Mucosa of descending colon (tissue), 3 donors: Measurements from ENCODE around the gene FLYWCH1. TPM values are rescaled to one million over a fixed set of nuclear protein-coding genes. Genes with fewer than 3 reads are reported as not detected.

Experiments used
- ATAC-seq: fragments of 200-7000 bp; cut with Tn5 transposase; one replicate; pipeline ENCODE4 v1.9.1; 2020; ENCODE audit warnings: mild to moderate bottlenecking, moderate library complexity
- DNase-seq, 3 donors: peaks; one replicate each; pipeline ENCODE4 v3.0.0-alpha.2; 2020
- H3K36me3 ChIP-seq: fragments of 200-600 bp; one replicate; pipeline ENCODE4 v1.8.0; 2021; ENCODE audit warnings: low read depth, mild to moderate bottlenecking
- H3K4me1 ChIP-seq: fragments of 200-600 bp; one replicate; pipeline ENCODE4 v1.8.0; 2021; ENCODE audit warnings: low read depth, mild to moderate bottlenecking
- H3K4me3 ChIP-seq: fragments of 200-600 bp; one replicate; pipeline ENCODE4 v1.8.0; 2021; ENCODE audit warnings: mild to moderate bottlenecking
- H3K9me3 ChIP-seq: fragments of 200-600 bp; one replicate; pipeline ENCODE4 v1.8.0; 2021; ENCODE audit warnings: mild to moderate bottlenecking
- intact Hi-C, 2 donors: fragments of 100-400 bp; cut with DNase I in 1 of 2; cut with micrococcal nuclease in 1 of 2; formaldehyde crosslinking; loops; one replicate each; pipeline versions ENCODE4 v1.11.0 to v1.11.1; 2022; cut with DNase I, micrococcal nuclease
- total RNA-seq, 3 donors: library from RNA; stranded (reverse); fragmentation: NEBNext Ultra II Directional in 2 of 3; extraction: Animal tissue kit (Norgen Biotek cat#: 25700) in 2 of 3; gene quantifications; one replicate each; pipeline versions ENCODE4 v1.2.1 to v1.2.4, GENCODE V29; 2021 to 2023
- TF ChIP-seq, protein P1 (sequence below): fragments of 200-600 bp; IDR thresholded peaks from one replicate; pipeline ENCODE4 v1.8.0; 2022; ENCODE audit warnings: antibody characterized with exemption, mild to moderate bottlenecking
- donor health status: DM: no; HTN: no; CAD: no; lungs with moderate emphysema.
- donor health status: DM: no; HTN: no; CAD: no.
- donor health status: DM: no; HTN: yes; CAD: no.

Gene FLYWCH1
- total RNA-seq, 3 donors from 2014 or later = 26.6 to 46.0 (median 34.3) TPM

DNA sequence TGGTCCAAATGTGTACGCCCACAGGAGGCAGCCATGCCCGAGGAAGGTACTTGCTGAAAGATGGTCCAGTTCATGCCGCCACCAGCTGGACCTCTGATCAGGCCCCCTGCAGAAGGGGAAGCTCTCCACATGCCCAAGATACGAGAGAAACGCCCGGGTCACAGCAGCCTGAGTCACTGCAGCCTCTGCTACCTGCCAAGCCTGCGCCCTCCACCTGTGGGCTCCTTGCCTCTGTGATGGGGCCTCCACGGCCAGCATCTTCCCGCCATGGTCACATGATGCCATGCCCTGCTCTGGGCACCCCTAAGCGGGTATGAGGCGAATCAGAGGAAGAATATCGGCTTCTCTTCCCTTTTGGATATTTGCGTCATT is 38.6 kb downstream of the FLYWCH1 start:
- TF ChIP-seq, protein P1, sequence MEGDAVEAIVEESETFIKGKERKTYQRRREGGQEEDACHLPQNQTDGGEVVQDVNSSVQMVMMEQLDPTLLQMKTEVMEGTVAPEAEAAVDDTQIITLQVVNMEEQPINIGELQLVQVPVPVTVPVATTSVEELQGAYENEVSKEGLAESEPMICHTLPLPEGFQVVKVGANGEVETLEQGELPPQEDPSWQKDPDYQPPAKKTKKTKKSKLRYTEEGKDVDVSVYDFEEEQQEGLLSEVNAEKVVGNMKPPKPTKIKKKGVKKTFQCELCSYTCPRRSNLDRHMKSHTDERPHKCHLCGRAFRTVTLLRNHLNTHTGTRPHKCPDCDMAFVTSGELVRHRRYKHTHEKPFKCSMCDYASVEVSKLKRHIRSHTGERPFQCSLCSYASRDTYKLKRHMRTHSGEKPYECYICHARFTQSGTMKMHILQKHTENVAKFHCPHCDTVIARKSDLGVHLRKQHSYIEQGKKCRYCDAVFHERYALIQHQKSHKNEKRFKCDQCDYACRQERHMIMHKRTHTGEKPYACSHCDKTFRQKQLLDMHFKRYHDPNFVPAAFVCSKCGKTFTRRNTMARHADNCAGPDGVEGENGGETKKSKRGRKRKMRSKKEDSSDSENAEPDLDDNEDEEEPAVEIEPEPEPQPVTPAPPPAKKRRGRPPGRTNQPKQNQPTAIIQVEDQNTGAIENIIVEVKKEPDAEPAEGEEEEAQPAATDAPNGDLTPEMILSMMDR = no peak
- H3K4me3 ChIP-seq = no peak overlapping the region
- no peak for DNase-seq
- no peak for ATAC-seq
- no peaks in the 10 kb centered on the region for H3K9me3 ChIP-seq
- no peaks in the 10 kb centered on the region for H3K36me3 ChIP-seq
- no peaks in the 10 kb centered on the region for H3K4me1 ChIP-seq
- intact Hi-C loops = no loop called here

DNA sequence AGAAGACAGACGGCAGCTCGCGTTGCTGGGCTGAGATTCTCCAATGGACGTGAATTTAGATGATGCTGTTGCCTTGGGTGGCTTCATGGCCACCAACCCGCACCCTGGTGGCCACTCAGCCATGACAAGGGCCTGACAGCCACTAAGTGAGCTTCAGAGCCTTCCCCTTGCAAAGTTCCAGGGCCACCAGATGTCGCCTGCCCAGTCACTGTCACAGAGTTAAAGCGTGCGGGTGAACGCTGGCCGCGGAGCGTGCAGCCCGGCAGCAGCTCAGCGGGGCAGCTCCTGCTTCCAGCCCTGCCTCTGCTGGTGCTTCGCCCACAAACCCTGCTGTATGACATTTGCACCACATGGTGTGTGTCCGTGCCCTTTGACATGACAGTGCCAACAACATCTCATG is 39.0 kb downstream of the FLYWCH1 start:
- intact Hi-C loops = no loop called here
- Histone ChIP-seq H3K36me3 (no peaks in the 10 kb centered on the region), H3K9me3 (no peaks in the 10 kb centered on the region), H3K4me3 (no peak overlapping the region), H3K4me1 (peaks cover 4% of the 10 kb centered on the region)
- no peak for ATAC-seq
- TF ChIP-seq, protein P1 = no peak
- DNase-seq = no peak

DNA sequence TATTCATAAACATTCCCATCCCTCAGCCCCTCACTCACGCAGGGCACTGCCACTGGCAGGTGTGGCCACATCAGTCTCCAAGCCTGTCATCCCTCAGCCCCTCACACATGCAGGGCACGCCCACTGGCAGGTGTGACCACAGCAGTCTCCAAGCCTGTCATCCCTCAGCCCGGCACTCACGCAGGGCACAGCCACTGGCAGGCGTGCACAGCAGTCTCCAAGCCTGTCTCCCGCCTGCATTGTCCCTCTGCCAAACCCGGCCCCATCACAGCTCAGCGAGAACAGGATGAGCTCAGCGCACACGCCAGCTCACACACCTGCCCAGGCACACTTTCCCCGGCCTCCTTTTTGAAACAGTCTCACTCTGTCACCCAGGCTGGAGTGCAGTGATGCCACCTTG is 40.9 kb downstream of the FLYWCH1 start:
- H3K4me1 ChIP-seq = peaks cover 4% of the 10 kb centered on the region
- ATAC-seq = peak; percentile 32
- DNase-seq = peak in 1 of 3 donors; percentile 52
- TF ChIP-seq, protein P1 = no peak
- H3K4me3 ChIP-seq = no peak overlapping the region
- no peaks in the 10 kb centered on the region for H3K36me3 ChIP-seq
- intact Hi-C loops = no loop called here
- H3K9me3 ChIP-seq = no peaks in the 10 kb centered on the region

DNA sequence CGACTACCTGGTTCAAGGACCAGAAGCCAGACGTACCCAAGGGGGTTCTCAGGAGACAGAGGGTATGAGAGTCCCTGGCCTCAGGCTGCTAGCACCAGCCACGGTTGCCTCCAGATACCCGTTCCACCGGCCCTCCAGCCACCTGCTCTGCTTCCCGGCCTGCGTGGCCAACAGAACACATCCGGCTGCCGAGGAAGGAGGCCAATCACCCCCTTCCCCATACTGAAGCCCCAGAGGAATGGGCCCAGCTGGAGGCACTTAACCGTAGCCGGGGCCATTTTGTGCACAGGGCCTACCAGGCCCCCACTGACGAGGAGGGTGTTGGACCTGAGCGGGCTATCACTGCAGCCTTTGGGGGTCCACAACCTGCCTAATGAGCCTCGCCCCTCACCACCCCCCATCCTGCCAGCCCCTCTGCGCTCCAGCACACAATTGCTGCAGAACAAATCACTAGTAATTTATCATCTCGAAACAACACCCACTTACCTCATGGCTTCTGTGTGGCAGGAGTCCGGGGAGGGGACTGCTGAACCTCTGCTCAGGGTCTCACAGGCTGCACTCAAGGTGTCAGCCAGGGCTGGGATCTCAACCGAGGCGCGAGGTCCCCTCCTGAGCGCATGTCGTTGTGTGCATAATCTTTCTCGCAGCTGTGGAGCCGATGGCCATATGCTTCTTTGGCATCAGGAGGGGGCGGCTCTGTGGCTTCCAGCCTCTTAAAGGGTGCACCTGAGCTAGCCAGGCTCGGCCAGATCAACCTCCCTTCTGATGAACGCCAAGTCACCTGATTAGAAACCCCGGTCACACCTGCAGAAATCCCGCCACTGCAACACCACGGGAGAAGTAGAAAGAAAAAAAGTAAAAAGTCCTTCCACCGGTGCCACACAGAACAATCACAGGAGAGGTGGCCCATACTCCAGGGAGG is 42.2 kb downstream of the FLYWCH1 start:
- Histone ChIP-seq H3K4me1 (peaks cover 4% of the 10 kb centered on the region), H3K9me3 (no peaks in the 10 kb centered on the region), H3K4me3 (no peak overlapping the region), H3K36me3 (no peaks in the 10 kb centered on the region)
- DNase-seq = no peak
- intact Hi-C loops = no loop called here
- ATAC-seq = no peak
- TF ChIP-seq, protein P1 = no peak

DNA sequence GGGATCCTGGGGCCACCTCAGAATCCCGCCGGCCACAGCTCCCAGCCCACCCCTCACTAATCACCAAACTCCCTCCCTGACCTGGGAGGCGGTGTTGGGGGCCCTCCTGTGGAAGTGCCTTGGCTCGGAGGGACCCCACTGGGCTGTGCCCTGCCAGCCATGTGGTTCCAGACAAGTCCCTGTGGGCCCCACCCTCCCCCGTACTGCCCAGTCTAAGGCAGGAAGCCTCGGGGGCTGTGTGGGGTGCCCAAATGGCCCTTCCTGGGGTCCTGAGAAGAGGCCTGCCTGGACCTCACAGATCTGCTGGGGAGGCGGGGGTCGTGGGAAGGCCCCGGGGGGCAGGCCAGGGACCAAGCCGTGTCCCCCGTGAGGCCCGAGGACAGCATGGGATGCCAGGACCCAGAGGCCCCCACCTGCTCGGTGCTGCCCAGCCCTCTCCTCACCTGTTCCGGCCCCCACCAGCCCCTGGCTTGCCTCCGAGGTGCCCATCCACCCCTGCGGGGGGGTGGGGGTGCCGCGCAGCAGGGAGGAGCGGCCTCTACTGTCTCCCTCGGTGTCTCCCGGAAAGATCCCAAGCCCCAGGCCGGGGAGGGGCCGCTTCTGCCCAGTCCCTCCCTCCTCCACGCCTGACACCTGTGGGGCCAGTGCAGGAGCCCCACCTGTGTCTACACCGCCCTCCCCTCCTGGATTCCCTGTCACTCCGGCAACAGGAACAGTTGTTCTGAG is 43.1 kb downstream of the FLYWCH1 start:
- intact Hi-C loops = no loop called here
- ATAC-seq = peak; percentile 83
- Histone ChIP-seq H3K4me3 (no peak overlapping the region), H3K4me1 (peaks cover 4% of the 10 kb centered on the region), H3K36me3 (no peaks in the 10 kb centered on the region), H3K9me3 (no peaks in the 10 kb centered on the region)
- DNase-seq = peak in 2 of 3 donors; percentile 53 to 76
- TF ChIP-seq, protein P1 = no peak
